Measurements from ENCODE around the gene ZNF646. TPM values are rescaled to one million over a fixed set of nuclear protein-coding genes. Genes with fewer than 3 reads are reported as not detected.
A peak's percentile ranks its signal among the peaks of the same experiment; 100 is the strongest.

The ZNF646 gene
- total and polyA plus RNA-seq, 2 of the 13 experiments (the other 11 are each of a cell fraction or from before 2014, with no cell fraction given), result 3.4 to 10.9 TPM

DNA sequence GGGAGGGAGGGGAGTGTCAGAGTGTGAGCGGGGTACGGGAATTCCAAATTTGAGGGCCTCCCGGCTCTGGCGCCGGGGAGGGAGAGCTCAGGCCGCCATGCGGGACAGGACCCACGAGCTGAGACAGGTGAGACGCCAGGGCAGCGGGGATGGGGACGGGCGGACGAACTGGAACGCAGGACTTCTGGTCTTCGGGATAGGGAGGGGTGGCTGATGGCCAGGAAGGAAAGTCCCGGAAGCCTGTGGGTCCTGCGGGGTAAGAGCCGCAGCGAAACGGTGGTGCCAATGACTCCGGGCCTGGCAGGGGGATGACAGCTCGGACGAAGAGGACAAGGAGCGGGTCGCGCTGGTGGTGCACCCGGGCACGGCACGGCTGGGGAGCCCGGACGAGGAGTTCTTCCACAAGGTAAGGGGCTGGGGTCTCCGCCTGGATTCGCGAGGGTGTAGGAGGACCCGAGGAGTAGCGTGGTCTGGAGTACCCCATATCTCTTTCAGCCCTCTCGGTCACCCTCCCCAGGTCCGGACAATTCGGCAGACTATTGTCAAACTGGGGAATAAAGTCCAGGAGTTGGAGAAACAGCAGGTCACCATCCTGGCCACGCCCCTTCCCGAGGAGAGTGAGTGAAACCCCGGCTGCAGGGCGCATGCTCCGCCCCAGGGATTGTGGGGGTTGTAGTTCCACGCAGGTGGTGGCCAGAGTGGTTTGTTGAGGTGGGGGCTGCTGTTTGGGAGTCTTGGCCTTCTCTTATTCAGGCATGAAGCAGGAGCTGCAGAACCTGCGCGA is 40.3 kb upstream of the ZNF646 start (continued):
- TF ChIP-seq ZNF574 (CRISPR knock-in tag; IDR thresholded peaks at IDR 0.05) (peak; percentile 80), ZBTB7B (CRISPR knock-in tag; IDR thresholded peaks at IDR 0.05) (no peak), DRAP1 (CRISPR knock-in tag; IDR thresholded peaks at IDR 0.05) (peak; percentile 97), SIN3A (IDR thresholded peaks at IDR 0.05; ENCODE audit: borderline replicate concordance, low read depth, low read length) (peak; percentile 92; the same call in 1 of the 2 replicates), SMARCC2 (IDR thresholded peaks at IDR 0.05) (no peak), ZNF549 (CRISPR knock-in tag; IDR thresholded peaks at IDR 0.05) (no peak), MAFG (CRISPR knock-in tag; IDR thresholded peaks at IDR 0.05) (no peak), PHF21A (CRISPR knock-in tag; IDR thresholded peaks at IDR 0.05) (0 out of 2 replicates have a peak, but pooled peaks have one; percentile 11), NR2F2 (IDR thresholded peaks at IDR 0.05; ENCODE audit: borderline replicate concordance, low read depth) (peak; percentile 14; the same call in 1 of the 2 replicates), USF2 (IDR thresholded peaks at IDR 0.05; ENCODE audit: low read depth, low read length) (no peak), USF2 (CRISPR knock-in tag; IDR thresholded peaks at IDR 0.05; ENCODE audit: borderline replicate concordance) (no peak), ZNF275 (CRISPR knock-in tag; IDR thresholded peaks at IDR 0.05; ENCODE audit: borderline replicate concordance) (no peak; the same call in 1 of the 2 replicates), KLF13 (CRISPR knock-in tag; IDR thresholded peaks at IDR 0.05) (no peak), KAT2B (IDR thresholded peaks at IDR 0.05; ENCODE audit: borderline replicate concordance, low read depth, low read length) (no peak), RAD51 (IDR thresholded peaks at IDR 0.05; ENCODE audit: borderline replicate concordance) (no peak), MYC (CRISPR knock-in tag; IDR thresholded peaks at IDR 0.05; ENCODE audit: borderline replicate concordance) (peak; percentile 60), RAD21 (CRISPR knock-in tag; IDR thresholded peaks at IDR 0.05) (peak; percentile 17; the same call in 1 of the 2 replicates), THAP9 (CRISPR knock-in tag; IDR thresholded peaks at IDR 0.05; ENCODE audit: borderline replicate concordance) (no peak)
- TF ChIP-seq, protein P1, sequence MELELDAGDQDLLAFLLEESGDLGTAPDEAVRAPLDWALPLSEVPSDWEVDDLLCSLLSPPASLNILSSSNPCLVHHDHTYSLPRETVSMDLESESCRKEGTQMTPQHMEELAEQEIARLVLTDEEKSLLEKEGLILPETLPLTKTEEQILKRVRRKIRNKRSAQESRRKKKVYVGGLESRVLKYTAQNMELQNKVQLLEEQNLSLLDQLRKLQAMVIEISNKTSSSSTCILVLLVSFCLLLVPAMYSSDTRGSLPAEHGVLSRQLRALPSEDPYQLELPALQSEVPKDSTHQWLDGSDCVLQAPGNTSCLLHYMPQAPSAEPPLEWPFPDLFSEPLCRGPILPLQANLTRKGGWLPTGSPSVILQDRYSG (CRISPR knock-in tag; IDR thresholded peaks at IDR 0.05), result no peak
